Measurements from ENCODE around the gene TLE5.
A peak's percentile ranks its signal among the peaks of the same experiment; 100 is the strongest.
"Not testable (repeated sequence)": the region's sequence is repeated elsewhere in the genome, so short reads cannot be mapped to it uniquely, and the experiment has no call there.

Gene TLE5

GRCh38 chr19:3060857-3061181, 1.5 kb downstream of the TLE5 start:
- DNase-seq: no peak

- DNase-seq: no peak
Measured at GRCh38 chr19:3059653-3060052, 2.6 kb downstream of the TLE5 start.

DNA sequence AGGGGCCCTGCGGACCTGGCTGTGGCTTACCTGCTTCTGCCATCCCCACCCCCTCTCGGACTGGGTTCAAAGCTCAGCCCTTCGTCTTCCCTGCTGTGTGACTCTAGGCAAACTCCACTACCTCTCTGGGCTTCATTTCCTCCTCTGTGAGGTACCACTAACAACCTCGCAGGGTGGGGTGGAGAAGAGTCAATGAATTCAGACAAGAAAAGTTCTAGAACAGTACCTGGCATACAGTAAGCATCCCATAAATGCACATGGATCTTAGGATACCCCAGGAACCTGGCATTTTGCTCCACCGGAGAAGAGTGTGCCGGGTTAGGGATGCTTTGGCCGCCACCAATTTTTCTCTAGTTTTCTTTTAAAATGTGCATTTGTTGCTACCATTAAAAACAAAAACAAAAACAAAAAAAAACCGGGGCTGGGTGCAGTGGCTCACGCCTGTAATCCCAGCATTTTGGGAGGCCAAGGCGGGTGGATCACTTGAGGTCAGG, 3.4 kb downstream of the TLE5 start:
- DNase-seq: no peak

GRCh38 chr19:3058009-3058820, 4.1 kb downstream of the TLE5 start:
- no peak for DNase-seq

DNA sequence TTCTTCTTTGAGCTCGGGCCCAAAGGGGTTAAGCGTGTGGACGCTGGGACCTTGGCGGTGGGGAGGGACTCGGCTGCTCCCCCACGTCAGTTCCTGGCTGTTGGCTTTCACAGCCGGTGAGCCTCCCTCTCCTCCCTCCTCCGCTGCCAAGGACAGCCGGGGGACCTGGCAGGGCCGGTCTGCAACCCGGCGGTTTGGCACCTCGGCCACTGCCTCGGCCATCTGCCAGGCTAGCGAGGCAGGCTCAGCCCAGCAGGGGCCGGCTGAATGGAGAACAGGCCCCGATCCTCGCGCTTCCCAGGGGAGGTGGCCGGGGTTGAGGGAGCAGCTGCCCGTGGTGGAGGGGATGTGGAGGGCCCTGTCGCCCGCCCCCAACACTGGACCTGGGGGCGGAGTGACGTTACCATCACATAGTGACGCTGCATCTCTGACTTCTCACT, 5.0 kb downstream of the TLE5 start:
- DNase-seq: no peak

- no peak for DNase-seq
Measured at GRCh38 chr19:3056417-3057088, 5.7 kb downstream of the TLE5 start.

DNA sequence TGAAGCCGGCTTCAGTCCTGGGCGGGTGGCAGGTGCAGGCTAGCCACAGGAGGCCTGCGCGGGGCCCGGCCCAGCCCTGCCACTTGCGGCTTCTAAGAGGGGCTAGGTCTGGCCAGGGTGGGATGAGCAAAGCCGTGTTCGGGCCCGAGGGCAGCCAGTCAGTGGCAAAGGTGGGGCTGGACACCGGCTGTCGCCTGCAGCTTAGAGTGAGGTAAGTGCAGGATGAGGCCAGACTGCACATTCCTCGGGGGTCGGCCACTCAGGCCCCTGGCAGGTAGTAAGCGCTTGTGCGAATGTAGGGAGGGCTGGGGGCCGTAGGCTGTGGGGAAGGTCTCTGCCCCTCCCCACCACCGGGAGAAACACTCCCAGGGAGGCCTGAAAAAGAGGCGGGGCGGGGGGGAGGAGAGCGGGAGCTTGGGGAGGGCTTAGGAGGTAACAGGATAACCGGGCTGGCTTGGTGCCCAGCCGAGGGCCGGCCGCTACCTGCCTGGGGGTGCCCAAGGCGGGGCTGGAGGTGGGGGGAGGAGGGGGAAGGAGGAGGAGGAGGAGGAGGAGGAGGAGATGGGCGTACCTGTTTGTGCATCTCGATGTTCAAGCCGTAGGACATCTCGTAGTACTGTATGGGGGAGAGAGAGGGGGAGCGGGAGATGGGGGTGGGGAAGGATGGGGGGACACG, 6.4 kb downstream of the TLE5 start:
- DNase-seq: no peak

DNA sequence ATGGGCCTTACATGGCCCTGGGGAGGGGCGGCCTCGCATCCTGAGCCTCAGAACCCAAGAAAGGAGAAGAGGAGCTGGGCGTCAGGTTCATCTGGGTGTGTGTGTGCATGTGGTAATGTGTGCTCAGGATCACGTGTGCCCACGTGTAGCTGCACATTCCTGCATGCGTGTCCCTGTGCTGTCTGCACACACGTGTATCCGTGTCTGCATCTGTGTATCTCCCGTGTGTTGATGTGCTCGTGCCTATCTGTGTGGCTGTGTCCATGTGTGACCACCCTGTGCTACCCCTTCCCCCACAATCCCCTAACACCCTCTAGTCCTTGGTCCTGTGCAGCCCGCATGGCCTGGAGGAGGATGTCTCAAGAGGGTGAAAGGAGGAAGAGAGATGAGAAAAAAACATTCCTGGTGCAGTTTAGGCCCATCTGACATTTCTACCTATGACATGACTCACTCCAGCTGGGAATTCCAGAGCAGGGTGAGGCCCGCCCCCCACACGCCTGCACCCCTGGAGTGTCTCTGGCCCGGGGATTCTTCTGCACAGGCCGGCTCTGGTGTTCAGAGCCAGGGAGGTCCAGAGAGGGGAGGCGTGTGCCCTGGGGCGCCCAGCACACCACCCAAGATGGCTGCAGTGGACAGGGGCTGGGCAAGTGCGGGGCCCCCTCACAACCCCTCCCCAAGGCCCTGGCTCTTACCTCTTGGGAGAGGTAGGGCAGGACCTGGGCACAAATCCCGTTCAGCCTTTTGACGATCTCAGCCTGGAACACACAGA, 7.1 kb downstream of the TLE5 start:
- DNase-seq: no peak

GRCh38 chr19:3054265-3054971, 7.9 kb downstream of the TLE5 start:
- DNase-seq: no peak

DNA sequence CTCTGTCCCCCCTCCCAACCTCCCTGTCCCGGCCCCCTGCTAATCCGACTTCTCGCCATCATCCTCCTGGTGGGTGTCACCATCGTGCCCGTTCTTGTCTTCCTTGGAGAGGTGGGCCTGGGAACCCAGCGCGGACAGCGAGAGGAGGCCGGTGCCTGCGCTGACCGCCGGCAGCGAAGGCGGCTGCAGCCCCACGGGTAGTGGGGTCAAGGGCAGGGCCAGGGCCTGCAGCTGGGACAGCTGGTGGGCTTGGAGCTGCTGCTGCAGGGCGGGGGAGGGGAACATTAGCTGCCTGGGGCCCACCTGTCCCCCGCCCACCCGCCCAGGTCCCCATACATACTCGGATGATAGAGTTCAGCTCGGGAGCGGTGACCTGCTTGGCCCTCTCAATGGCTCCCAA, 8.5 kb downstream of the TLE5 start:
- DNase-seq: no peak

DNA sequence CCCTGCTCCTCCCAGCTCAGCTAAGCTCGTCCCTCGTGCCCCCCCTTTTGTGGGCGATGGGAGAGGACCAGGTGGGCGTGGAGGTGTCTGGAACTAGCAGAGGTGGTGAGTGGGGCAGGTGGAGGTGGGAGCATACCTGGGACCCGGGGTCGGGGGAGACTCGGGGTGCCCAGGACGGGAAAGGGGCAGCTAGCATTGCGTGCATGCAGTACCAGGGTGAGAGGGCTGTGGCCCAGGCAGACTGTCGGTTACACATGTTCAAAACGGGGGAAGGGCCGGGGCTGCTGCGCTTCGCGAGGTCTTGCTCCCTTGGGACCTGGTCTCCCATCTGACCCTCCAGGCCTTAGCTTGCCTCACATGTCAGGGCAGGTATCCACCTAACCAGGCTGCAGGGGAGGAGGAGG, 9.1 kb downstream of the TLE5 start:
- DNase-seq: no peak

- DNase-seq: not testable (repeated sequence)
Measured at GRCh38 chr19:3050016-3050415, 12.3 kb downstream of the TLE5 start.

DNA sequence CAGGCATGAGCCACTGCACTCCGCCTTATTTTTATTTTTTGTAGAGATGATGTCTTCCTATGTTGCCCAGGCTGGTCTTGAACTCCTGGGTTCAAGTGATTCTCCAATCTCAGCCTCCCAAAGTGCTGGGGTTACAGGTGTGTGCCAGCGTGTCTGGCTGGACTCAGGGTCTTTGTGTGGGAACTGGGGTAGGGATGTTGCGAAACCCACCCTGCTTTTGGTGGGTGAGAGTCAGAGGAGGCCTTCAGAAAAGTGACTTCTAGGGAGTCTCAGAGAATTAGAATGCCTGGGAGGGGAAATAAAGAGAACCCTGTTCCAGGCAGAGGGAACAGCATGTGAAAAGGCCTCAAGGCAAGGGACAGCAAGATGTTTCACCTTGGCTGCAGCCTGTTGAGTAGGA, 13.2 kb downstream of the TLE5 start:
- no peak for DNase-seq

GRCh38 chr19:3048190-3048533, 14.1 kb downstream of the TLE5 start:
- no peak for DNase-seq

DNA sequence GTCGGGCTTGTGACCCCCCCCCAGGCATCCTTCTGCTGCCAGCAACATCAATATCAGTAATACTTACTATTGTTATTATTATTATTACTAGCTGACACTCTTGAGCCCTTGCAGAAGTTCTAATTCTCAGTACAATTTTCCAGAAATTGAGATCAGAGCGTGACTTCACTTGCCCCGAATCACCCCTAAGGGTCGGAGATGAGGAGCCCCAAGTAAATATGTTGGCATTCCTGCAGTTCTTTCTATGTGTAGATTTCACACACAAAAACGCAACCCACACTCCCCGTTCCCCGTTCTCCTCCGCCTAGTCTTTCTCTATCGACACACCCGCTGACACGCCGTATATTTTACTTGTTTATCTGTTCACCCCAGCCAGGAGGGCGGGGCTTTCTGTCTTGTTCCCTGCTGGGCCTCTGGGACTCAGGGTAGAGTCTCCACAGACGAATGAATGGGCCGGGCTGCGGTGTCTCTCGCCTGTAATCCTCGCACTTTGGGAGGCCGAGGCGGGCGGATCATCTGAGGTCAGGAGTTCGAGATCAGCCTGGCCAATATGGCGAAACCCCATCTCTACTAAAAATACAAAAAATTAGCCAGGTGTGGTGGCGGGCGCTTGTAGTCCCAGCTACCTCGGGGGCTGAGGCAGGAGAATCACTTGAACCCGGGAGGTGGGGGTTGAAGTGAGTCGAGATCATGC, 14.7 kb downstream of the TLE5 start:
- DNase-seq: peak; percentile 19 to 49 (median 36)

DNA sequence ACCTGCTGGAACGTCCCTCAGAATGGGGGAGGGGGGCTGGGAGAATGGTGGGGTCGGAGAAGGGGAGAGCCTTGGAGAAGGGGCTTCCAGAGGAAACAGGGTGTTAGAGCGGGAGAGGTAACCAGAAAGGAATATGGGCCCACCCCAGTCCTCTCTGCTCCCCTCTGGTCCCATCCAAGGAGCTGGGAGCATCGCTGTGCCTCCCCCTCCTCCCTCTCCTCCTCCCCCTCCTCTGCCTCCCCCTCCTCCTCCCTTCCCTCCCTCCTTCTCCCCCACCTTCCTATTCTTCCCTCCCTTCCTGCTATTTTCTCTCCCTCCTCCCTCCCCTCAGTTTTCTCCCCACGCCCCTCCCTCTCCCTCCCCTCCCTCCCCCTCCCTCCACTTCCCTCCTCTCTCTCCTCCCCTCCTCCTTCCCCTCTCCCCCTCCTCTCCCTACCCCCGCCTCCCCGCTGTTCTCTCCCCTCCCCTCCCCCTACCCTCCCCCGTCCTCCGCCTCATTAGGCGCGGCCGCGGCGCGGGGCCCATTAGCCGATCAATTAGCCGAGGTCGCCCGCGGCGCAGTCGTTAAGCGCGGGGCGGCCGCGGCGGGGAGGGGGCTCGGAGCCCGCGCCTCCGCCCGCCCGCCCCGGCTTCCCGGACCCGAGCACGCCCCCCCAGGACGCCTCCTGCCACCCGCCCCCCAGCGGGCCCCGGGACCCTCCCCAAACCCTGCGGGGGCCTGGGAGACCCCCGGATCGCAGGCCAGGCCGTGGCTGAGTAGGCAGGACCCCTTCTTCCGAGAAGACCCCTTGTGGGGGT, 15.4 kb downstream of the TLE5 start:
- no peak for DNase-seq

- DNase-seq: no peak
Measured at GRCh38 chr19:3045885-3046697, 16.2 kb downstream of the TLE5 start.

DNA sequence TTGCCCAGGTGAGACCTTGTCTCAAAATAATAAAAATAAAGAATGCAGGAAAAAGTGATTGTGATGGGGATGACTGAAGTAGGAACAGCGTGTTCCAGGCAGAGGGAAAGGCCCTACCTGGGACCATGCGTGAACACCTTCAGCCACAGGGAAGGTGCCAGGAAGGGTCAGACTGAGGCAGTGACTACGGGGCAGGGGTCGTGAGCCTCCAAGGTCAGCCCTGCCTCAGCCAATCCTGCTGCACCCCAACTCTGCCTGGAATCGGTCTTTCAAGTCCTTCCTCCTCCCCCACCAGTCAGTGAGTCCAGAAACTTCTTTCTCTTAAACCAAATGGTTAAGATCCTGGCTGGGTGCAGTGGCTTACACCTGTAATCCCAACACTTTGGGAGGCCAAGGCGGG, 17.1 kb downstream of the TLE5 start:
- no peak for DNase-seq

DNA sequence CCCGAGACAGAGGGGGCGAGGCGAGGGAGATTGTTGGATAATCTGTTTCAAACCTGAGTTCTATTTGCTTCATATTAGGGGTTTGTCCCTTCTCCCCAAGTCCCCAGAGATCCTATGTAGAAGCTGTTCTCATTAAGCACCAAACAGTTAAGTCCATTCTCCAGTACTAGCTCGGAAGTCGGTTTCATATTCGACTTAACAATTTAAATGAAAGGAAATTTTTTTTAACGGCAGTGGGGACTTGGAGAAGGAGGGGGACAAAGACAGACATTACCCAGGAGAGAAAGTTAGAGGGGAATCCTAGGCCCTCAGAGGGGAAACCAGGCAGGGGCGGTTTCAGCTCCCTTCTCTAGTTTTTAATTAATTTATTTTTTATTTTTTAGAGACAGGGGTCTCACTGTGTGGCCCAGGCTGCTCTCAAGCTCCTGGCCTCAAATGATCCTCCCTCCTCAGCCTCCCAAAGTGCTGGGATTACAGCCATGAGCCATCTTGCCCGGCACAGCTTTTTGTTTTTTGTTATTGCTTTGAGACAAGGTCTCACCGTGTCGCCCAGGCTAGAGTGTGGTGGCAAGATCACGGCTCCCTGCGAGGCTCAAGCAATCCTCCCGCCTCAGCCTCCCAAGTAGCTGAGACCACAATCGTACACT, 19.6 kb downstream of the TLE5 start:
- DNase-seq: no peak
